Lung microvascular endothelial cell (primary cell): ENCODE results near the gene PRSS53. TPM values are rescaled to one million over a fixed set of nuclear protein-coding genes. Genes with fewer than 3 reads are reported as not detected.
A peak's percentile ranks its signal among the peaks of the same experiment; 100 is the strongest.
"Not testable (repeated sequence)": the region's sequence is repeated elsewhere in the genome, so short reads cannot be mapped to it uniquely, and the experiment has no call there.

Experiments
- DNase-seq, 2 donors: peaks; one replicate each; pipeline versions ENCODE4 v3.0.0 to v3.0.0-alpha.2; 2010; ENCODE audit warnings: low read depth in 2 of 2
- total RNA-seq: library from RNA; depleted of rRNA; stranded (reverse); fragments of >200 nt; gene quantifications from 2 replicates; pipeline ENCODE4 v1.2.1, GENCODE V29; 2014

Gene PRSS53
- total RNA-seq, 1 donor from 2014 or later: 0.40 TPM

DNA sequence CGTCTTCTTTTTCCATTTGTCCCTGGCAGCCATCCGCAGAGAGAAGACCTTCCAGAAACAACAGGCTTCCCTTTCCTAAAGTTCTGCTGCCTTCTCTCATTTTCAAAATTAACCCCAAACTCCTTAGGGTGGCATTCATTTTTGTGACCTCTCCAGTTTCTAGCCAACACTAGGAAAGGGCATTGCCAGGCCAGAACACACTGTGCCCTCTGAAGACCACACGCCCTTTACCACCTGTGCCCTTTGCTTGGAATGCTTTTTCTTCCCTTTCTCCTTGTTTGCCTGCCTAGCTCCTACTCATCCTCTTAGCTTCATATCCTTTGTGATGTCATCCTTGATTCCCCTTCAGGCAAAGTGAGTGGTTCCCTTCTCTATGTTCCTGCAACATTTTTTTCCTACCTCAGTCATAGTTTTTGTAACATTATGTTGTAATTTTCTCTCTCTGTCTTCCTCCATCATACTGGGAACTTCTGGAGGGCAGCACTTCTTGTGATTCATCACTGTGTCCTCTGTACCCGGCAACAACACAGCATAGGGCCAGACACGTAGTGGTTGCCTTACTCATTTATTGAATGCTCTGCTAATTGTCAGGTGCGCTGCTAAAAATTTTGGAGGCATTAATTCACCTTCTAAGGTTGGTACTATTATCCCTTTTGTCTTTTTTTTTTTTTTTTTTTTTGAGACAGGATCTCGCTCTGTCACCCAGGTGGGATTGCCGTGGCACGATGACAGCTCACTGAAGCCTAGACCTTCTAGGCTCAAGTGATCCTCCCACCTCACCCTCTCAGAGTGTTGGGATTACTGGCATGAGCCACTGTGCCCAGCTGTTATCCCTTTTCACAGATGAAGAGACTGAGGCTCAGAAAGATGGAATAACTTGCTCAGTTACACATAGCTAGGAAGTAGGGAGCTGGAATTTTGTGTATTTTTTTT, 29.7 kb upstream of the PRSS53 start:
- peak in 1 of 2 donors; percentile 18 for DNase-seq

DNA sequence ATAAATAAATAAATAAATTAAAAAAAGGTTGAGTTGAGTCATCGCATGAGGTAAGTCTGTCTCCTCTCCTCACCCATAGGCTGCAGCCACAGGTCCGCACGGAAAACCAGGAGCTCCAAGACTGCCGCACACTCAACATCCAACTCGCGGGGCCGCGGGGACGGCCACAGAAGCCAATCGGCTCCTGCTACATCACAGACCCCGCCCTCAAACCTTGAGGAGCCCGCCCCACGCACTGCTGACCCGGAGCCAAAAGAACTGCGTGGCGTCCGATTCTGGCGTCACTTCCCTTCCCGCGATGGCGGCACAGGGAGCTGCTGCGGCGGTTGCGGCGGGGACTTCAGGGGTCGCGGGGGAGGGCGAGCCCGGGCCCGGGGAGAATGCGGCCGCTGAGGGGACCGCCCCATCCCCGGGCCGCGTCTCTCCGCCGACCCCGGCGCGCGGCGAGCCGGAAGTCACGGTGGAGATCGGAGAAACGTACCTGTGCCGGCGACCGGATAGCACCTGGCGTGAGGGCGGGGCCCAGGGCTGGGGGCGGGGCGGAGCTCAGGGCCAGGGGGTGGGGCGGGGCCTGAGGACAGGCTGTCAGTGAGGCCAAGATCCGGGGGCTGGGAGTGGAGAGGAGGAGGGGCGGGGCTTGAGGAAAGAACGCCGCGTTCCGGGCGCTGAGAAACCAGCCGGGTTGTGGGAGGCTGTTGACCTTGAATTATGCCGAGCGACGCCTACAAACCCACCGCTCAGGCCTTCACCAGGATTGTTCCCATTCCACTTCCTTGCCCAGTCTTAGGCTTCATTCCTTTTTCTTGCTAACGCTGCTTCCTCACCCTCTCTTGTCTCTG, 28.9 kb upstream of the PRSS53 start, which contains the start of gene KAT8:
Gene KAT8, plus strand, starts transcription at position 281 of the 839 bp plus-strand sequence. Its CDS starts 18 bp downstream, at position 299.
- DNase-seq: peak; percentile 98

DNA sequence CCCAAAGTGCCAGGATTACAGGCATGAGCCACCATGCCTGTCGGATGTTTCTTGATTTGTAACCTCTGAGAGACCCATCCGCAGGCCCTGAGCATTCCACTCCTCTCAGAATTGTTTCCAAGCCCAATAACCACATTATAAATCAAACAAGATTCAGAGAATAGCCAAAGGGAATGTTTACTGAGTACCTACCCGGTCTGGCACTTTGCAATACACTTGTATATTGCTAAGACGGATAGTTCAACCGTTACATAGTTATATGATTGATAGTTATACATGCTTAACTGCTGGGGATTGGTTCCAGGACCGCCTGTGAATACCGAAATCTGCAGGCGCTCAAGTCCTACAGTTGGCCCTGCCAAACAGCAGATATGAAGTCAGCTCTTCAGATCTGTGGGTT, 25.7 kb upstream of the PRSS53 start:
- no peak for DNase-seq

DNA sequence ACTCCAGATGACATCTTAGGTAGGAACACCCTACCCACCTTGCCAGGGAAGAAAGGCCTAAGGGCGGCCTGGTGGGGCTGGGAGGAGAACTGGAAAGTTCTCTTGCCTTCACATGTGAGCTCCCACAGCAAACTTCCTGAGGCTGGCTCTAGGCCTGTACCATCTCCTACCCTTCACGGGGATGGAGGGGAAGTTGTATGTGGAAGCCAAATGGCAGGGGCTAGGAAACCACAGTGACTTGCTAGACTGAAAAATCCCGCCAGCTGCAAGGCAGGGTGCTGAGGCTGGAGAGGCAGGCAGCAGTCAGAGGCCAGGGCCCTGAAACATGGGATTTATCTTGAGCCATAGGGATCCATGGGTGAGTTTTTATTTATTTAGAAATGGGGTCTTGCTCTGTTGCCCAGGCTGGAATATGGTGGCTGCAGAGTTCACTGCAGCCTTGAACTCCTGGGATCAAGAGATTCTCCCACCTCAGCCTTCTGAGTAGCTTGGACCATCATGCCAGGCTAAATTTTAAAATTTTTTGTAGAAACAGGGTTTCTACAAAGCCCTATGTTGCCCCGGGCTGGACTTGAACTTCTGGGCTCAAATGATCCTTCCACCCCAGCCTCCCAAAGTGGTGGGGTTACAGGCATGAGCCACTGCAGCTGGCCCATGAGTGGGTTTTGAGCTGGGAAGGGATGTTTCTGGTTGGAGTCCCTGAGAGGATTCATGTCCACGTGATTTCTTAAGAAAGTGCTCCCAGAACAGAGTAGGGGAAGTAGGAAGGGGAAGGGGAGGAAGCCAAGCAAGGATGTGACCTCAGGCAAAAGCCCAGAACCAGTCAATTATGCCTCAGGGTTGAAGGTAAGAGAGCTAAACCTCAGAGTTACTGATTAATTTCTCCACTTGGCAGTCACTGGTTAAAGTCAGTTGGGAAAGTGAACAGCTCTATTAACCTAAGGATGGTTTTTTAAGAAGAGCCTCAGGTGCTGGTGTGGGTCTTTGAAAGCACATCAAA, 24.7 kb upstream of the PRSS53 start:
- peak in 1 of 2 donors; percentile 28 for DNase-seq

DNA sequence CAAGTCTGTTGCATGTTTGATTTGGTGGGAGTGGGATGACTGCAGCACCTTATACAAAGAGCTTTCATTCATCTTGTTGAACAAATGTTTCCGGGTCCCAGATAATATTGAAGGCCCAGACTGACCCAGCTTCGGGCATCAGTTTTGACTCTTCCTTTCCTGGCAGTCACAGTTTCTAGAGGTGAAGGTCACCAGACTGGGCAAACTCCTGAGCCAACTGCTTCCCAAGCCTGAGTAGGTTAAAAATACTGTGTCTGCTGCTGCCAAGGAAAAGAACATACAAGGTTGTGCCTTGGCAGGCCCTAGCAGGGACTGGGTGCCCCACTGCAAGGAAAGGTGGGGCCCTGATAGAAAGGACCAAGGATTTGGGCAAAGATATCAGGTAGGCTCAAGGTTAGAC, 24.0 kb upstream of the PRSS53 start:
- no peak for DNase-seq

DNA sequence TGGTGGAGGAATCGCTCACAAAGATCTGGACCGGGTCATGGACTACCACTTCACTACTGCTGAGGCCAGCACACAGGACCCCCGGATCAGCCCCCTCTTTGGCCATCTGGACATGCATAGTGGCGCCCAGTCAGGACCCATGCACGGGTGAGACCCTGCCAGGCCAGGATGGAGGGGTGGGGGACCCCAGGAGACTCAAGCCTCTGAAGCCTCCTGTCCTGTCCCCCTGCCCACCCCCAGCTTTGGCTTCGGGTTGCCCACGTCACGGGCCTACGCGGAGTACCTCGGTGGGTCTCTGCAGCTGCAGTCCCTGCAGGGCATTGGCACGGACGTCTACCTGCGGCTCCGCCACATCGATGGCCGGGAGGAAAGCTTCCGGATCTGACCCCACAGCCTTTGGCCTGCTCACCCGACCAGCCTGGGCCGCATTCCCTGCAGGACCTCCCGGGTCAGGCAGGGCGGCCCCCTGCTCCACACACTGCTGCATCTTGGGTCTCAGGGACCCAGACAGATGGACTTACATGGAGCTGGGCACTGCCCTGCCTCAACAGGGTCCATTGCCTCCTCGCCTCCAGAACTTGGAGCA, 23.2 kb upstream of the PRSS53 start:
- no peak for DNase-seq

DNA sequence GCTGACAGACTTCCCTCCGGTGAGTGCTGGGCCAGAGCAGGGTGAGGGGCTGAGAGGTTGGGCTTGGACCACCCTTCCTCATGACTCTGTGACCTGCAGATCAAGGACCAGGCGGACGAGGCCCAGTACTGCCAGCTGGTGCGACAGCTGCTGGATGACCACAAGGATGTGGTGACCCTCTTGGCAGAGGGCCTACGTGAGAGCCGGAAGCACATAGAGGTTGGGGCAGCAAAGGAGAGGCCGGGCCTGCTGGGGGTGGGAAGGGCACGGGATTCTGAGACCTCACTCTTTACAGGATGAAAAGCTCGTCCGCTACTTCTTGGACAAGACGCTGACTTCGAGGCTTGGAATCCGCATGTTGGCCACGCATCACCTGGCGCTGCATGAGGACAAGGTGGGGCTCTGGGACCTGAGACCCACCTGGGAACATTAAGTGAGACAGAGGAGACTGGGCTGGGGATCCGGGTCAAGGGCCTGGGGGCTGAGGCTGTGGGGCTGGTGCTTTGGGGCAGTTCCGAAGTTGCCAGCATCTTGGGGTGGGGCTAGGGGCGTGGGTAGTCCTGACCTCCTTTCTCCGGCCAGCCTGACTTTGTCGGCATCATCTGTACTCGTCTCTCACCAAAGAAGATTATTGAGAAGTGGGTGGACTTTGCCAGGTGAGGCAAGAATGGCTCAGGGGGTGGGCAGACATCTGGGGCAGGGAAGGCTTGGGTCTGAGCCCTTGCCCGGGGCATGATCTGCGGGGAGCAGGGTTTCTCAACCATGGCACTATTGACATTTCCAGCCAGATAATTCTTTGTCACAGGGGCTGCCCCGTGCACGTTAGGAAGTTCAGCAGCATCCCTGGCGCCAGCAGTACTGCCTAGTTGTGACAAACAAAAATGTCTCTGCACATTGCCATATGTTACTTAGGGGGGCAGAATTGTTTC, 21.6 kb upstream of the PRSS53 start:
- DNase-seq: no peak

DNA sequence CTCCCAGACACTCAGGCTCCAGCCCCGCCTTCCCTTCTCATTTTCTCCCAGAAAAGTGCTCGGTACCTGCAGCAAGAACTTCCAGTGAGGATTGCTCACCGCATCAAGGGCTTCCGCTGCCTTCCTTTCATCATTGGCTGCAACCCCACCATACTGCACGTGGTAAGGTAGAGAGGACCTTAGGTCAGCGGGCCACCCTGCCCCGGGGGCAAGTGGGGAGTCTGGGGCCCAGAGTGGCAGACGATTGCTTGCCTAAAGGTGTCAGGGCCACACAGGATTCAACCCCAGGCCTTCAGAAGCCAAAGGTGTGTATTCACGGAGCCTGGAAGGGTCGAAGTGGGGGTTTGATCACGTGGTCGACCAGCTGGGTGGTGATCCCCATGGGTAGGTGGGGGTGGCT, 20.9 kb upstream of the PRSS53 start:
- no peak for DNase-seq

DNA sequence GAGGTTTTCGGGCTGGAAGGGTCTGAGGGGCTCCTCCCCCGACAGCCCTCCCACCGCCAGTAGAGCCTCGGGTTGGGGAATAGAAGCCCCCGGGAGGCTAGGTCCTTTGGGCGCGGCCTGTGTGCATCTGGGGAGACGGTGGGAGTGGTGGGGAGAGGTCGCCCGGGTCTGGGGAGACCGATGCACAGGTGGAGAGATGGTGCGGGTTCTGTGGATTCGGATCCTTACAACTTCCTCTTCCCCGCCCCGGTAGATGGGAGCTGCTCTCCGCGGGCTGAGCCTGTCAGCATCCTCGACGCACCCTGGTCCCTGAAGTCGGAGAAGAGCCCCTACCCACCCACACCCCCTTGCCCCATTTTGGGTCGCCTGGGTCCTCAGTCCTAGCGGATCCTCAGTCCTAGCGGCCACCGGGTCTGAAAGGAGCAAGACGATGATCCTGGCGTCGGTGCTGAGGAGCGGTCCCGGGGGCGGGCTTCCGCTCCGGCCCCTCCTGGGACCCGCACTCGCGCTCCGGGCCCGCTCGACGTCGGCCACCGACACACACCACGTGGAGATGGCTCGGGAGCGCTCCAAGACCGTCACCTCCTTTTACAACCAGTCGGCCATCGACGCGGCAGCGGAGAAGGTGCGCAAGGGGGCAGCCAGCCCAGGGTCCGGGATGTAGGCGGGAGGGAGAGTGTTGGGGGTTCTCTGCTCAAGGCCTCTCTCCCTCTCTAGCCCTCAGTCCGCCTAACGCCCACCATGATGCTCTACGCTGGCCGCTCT, 20.2 kb upstream of the PRSS53 start:
- DNase-seq: no peak

DNA sequence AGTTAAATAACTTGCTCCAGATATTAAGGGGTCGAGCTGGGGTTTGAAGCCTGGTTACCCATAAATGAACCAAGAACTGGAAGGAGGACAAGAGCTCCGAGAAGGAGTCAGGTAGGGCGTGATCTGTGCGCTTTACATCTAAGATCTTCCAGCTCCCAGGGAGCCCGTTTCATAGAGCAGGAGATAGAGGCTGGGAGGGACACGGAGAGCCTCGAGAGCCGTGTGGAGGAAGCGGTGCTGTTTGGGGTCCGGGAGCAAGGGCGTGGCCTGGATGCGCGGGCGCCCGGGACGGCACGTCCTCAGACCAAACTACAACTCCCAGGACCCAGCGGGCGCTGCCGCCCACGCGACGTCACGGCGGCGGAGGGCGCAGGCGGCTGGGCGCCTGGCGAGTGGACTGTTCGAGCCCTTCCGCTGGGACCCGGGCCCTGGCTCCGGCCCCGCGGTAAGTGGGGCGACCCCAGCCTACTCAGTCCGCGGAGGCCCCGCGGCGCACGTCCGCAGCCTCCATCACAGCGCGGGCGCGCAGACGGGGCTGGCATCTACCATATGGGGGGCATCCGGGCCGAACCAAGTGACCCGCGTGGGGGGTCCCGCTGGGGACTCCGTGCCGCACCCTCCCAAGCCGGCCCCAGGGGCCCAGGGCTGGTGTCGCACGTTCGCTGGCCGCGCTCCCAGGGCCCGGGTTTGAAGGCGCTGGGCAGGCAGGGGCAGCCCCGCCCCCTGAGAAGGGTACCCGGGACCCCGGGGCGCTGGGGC, 19.5 kb upstream of the PRSS53 start, which contains the start of gene BCKDK:
Gene BCKDK, plus strand, starts transcription at position 352 of the 759 bp plus-strand sequence. CDS start 838 bp downstream, outside the sequence.
- DNase-seq: peak; percentile 64 to 74

DNA sequence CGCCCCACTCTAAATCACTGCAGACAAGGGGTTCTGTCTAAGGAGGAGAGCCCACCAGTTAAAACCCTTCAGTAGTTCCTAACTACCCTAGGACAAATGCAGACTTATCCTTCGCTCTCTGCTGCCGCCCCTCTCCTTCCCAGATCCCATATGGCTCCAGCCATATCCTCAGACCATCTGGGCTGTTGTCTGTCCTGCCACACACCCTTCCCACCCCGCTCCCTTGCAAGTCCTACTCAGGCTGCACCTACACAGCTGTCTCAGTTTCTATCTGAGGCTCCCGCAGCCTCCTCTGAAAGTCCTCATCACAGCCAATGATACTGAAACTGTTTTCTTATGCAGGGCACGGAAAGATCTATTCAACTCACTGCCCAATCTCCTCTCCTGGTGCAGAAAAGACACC, 18.7 kb upstream of the PRSS53 start:
- DNase-seq: no peak

DNA sequence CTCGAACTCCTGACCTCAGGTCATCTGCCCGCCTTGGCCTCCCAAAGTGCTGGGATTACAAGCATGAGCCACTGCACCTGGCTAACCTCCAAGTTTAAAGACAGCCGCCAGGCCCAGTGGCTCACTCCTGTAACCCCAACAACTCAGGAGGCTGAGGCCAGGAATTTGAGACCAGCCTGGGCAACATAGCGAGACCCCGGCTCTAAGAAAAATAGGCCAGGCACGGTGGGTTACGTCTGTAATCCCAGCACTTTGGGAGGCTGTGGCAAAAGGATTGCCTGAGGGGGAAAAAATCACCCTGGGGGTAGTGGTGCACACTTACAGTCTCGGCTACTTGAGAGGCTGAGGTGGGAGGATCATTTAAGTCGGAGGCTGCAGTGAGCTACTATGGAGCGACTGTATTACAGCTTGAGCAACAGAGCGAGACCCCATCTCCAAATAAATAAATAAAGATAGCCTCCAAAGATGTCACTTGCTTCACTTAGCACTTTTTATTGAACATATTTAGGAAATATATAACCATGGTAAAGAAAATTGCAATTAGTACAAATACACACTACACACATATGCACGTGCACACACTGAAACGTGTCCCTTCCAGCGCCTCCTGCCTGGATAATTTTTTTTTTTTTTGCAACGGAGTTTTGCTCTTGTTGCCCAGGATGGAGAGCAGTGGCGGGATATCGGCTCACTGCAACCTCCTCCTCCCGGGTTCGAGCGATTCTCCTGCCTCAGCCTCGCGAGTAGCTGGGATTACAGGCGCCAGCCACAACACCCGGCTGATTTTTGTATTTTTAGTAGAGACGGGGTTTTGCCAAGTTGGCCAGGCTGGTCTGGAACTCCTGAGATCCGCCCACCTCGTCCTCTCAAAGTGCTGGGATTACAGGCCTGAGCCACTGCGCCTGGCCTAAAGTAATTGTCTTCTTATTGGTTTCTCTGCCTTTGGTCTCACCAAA, 18.0 kb upstream of the PRSS53 start:
- no peak for DNase-seq

DNA sequence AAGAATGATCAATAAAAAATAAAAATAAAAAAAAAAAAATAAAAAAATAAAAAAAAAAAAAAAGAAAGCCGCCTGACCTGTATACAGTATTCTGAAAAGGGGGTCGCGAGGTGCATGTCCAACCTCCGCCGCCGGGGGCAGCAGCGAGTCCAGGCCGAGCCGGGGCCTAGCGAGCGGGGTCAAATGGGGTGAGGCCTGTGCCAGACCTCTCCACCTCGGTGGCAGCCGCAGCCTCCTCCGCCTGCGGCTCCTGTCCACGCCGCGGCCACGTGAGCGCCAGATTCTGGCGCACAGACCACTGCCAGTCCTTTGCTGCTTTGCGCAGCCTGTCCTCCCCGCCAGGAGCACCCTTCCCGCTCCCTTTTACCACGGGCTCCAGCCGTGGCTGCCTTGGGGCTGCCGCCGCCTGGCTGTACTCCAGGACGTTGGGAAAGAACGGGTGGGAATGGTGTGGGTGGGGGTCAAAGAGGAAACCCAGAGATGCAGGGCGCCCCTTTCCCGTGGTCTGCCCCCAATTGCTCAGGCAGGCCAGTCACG, 17.0 kb upstream of the PRSS53 start:
- DNase-seq: peak; percentile 51 to 64

DNA sequence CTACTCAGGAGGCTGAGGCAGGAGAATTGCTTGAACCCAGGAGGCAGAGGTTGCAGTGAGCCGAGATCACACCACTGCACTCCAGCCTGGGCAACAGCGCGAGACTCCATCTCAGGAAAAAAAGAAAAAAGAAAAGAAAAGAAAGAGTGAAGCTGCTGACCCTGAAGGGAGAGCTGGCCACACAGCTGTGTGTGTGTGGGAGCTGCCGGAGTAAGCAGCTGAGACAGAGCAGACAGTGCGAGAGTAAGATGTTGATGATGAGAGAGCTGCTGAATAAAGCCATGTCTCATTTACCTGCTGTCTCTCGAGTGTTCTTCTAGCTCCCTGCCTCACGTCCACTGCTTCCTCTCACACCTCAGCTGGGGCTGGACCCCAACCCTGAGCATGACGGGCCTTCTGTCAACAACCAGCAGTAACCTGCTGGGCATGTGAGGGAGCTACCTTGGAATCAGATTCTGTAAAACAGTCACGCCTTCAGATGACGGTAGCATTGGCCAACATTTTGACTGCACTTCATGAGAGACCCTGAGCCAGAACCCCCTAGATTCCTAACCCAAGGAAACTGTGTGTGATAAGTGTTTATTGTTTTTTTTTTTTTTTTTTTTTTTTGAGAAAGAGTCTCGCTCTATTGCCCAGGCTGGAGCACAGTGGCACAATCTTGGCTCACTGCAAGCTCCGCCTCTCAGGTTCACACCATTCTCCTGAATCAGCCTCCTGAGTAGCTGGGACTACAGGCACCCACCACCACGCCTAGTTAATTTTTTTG, 12.3 kb upstream of the PRSS53 start:
- DNase-seq: not testable (repeated sequence)

DNA sequence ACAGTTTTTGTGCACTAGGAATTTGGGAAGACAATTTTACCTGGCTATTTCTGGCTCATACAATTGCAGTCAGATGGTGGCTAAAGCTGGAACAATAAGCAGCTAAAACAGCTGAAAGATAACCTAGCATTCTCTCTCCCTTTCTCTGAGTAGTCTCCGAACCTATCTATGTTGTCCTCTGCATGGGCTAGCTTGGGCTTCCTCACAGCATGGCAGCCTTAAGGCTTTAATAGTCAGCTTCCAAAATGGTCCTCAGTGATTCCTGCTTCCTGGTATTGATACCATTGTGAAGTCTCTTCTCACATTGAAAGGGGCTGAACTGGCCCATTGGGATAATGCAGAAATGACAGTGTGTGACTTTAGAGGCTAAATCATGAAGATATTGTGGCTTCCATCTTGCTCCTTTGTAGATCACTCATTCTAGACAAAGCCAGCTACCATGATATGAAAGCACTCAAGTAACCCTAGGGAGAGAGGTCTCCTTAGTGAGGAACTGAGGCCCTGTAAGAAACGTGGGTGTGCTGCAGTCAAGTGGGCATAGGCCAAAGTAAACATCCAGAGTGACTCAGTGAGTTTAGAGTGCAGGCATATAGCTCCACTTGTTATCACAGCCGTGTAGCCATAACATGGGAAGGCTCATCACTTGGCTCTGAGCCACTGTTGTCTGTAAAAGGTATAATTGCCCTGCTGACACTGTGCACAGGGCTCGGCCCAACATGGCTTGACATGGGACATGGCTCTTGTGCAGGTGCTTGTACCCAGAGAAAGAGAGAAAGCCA, 11.3 kb upstream of the PRSS53 start:
- DNase-seq: peak in 1 of 2 donors; percentile 33
